GM19463 (cell line): ENCODE measurements around the gene D2HGDH.
"Not testable (repeated sequence)": the region's sequence is repeated elsewhere in the genome, so short reads cannot be mapped to it uniquely, and the experiment has no call there.

Experiments
- ATAC-seq: cut with Tn5 transposase; IDR thresholded peaks from one replicate; pipeline ENCODE4 v1.9.1; 2021; ENCODE audit warnings: mild to moderate bottlenecking, moderate library complexity; ENCODE audit not compliant: unreplicated experiment

The D2HGDH gene

GRCh38 chr2:241817126-241817820, 82.8 kb downstream of the D2HGDH start:
- ATAC-seq: no peak

GRCh38 chr2:241817821-241818215, 83.4 kb downstream of the D2HGDH start:
- not testable (repeated sequence) for ATAC-seq
